Measurements from ENCODE around the gene RABGAP1L.
"Not testable (repeated sequence)": the region's sequence is repeated elsewhere in the genome, so short reads cannot be mapped to it uniquely, and the experiment has no call there.

- TF ChIP-seq CTCF (conservative IDR thresholded peaks at IDR 0.05); EZH2 (IDR thresholded peaks at IDR 0.05; ENCODE audit: low read depth): not testable (repeated sequence)
These were observed 416.8 kb downstream of the RABGAP1L start for GRCh38 chr1:174576120-174576519.
